ENCODE results near the gene QRICH1.

Gene QRICH1

GRCh38 chr3:49001155-49001554, 92.7 kb downstream of the QRICH1 start:
- Histone ChIP-seq H3K4me1 (ENCODE audit: control insufficient read depth, insufficient read depth, low read length) (peaks cover 4% of the 10 kb centered on the region), H3K9me3 (replicated peaks; ENCODE audit: low read length) (no peaks in the 10 kb centered on the region), H3K27me3 (ENCODE audit: control insufficient read depth, insufficient read depth, low read length) (no peaks in the 10 kb centered on the region), H3K36me3 (ENCODE audit: insufficient read depth, low read length) (peaks cover 5% of the 10 kb centered on the region), H3K4me3 (ENCODE audit: low read length) (no peak overlapping the region), H3K4me2 (ENCODE audit: low read length) (no peak overlapping the region), H3K9ac (ENCODE audit: low read depth, low read length) (no peak overlapping the region)

- no peaks in the 10 kb centered on the region for H3K27me3 ChIP-seq (ENCODE audit: control insufficient read depth, insufficient read depth, low read length)
- no peak overlapping the region for H3K9ac ChIP-seq (ENCODE audit: low read depth, low read length)
- no peaks in the 10 kb centered on the region for H3K4me1 ChIP-seq (ENCODE audit: control insufficient read depth, insufficient read depth, low read length)
- peaks cover 5% of the 10 kb centered on the region for H3K36me3 ChIP-seq (ENCODE audit: insufficient read depth, low read length)
- H3K4me2 ChIP-seq (ENCODE audit: low read length) = no peak overlapping the region
- no peak overlapping the region for H3K4me3 ChIP-seq (ENCODE audit: low read length)
- no peaks in the 10 kb centered on the region for H3K9me3 ChIP-seq (replicated peaks; ENCODE audit: low read length)
These were observed 94.6 kb downstream of the QRICH1 start for GRCh38 chr3:48999085-48999858.

GRCh38 chr3:48997714-48998637, 95.9 kb downstream of the QRICH1 start:
- Histone ChIP-seq H3K36me3 (ENCODE audit: insufficient read depth, low read length) (peaks cover 5% of the 10 kb centered on the region), H3K9ac (ENCODE audit: low read depth, low read length) (no peak overlapping the region), H3K4me2 (ENCODE audit: low read length) (no peak overlapping the region)

GRCh38 chr3:48997102-48997635, 96.7 kb downstream of the QRICH1 start:
- H3K4me3 ChIP-seq (ENCODE audit: low read length) = no peak overlapping the region
- peaks cover 5% of the 10 kb centered on the region for H3K36me3 ChIP-seq (ENCODE audit: insufficient read depth, low read length)
- H3K4me2 ChIP-seq (ENCODE audit: low read length) = no peak overlapping the region
- no peaks in the 10 kb centered on the region for H3K4me1 ChIP-seq (ENCODE audit: control insufficient read depth, insufficient read depth, low read length)
- H3K9me3 ChIP-seq (replicated peaks; ENCODE audit: low read length) = no peaks in the 10 kb centered on the region
- no peaks in the 10 kb centered on the region for H3K27me3 ChIP-seq (ENCODE audit: control insufficient read depth, insufficient read depth, low read length)
- H3K9ac ChIP-seq (ENCODE audit: low read depth, low read length) = no peak overlapping the region

More at GRCh38 chr3:48997714-48998637, 95.9 kb downstream of the QRICH1 start:
- Histone ChIP-seq H3K4me3 (ENCODE audit: low read length) (no peak overlapping the region), H3K9me3 (replicated peaks; ENCODE audit: low read length) (no peaks in the 10 kb centered on the region), H3K27me3 (ENCODE audit: control insufficient read depth, insufficient read depth, low read length) (no peaks in the 10 kb centered on the region), H3K4me1 (ENCODE audit: control insufficient read depth, insufficient read depth, low read length) (no peaks in the 10 kb centered on the region)

- Histone ChIP-seq H3K4me2 (ENCODE audit: low read length) (no peak overlapping the region), H3K27me3 (ENCODE audit: control insufficient read depth, insufficient read depth, low read length) (no peaks in the 10 kb centered on the region), H3K9ac (ENCODE audit: low read depth, low read length) (no peak overlapping the region), H3K4me3 (ENCODE audit: low read length) (no peak overlapping the region), H3K4me1 (ENCODE audit: control insufficient read depth, insufficient read depth, low read length) (peaks cover 3% of the 10 kb centered on the region), H3K36me3 (ENCODE audit: insufficient read depth, low read length) (peaks cover 5% of the 10 kb centered on the region), H3K9me3 (replicated peaks; ENCODE audit: low read length) (no peaks in the 10 kb centered on the region)
These were observed 97.2 kb downstream of the QRICH1 start for GRCh38 chr3:48996640-48997039.

- Histone ChIP-seq H3K36me3 (ENCODE audit: insufficient read depth, low read length) (peaks cover 5% of the 10 kb centered on the region), H3K9me3 (replicated peaks; ENCODE audit: low read length) (no peaks in the 10 kb centered on the region), H3K27me3 (ENCODE audit: control insufficient read depth, insufficient read depth, low read length) (no peaks in the 10 kb centered on the region), H3K4me1 (ENCODE audit: control insufficient read depth, insufficient read depth, low read length) (peaks cover 22% of the 10 kb centered on the region), H3K9ac (ENCODE audit: low read depth, low read length) (no peak overlapping the region), H3K4me2 (ENCODE audit: low read length) (no peak overlapping the region), H3K4me3 (ENCODE audit: low read length) (no peak overlapping the region)
These were observed 100.0 kb downstream of the QRICH1 start for GRCh38 chr3:48993834-48994233.

- Histone ChIP-seq H3K9ac (ENCODE audit: low read depth, low read length) (no peak overlapping the region), H3K4me3 (ENCODE audit: low read length) (peak overlapping the region; percentile 75), H3K4me2 (ENCODE audit: low read length) (peak overlapping the region; percentile 87), H3K9me3 (replicated peaks; ENCODE audit: low read length) (no peaks in the 10 kb centered on the region), H3K36me3 (ENCODE audit: insufficient read depth, low read length) (peaks cover 5% of the 10 kb centered on the region), H3K27me3 (ENCODE audit: control insufficient read depth, insufficient read depth, low read length) (no peaks in the 10 kb centered on the region), H3K4me1 (ENCODE audit: control insufficient read depth, insufficient read depth, low read length) (peaks cover 22% of the 10 kb centered on the region)
These were observed 101.9 kb downstream of the QRICH1 start for GRCh38 chr3:48991851-48992545.

GRCh38 chr3:48990636-48991469, 103.0 kb downstream of the QRICH1 start:
- no peaks in the 10 kb centered on the region for H3K27me3 ChIP-seq (ENCODE audit: control insufficient read depth, insufficient read depth, low read length)
- peak overlapping the region; percentile 75 for H3K4me3 ChIP-seq (ENCODE audit: low read length)
- peak overlapping the region; percentile 87 for H3K4me2 ChIP-seq (ENCODE audit: low read length)
- no peaks in the 10 kb centered on the region for H3K9me3 ChIP-seq (replicated peaks; ENCODE audit: low read length)
- peak overlapping the region; percentile 82 for H3K9ac ChIP-seq (ENCODE audit: low read depth, low read length)
- peaks cover 22% of the 10 kb centered on the region for H3K4me1 ChIP-seq (ENCODE audit: control insufficient read depth, insufficient read depth, low read length)
- H3K36me3 ChIP-seq (ENCODE audit: insufficient read depth, low read length) = no peaks in the 10 kb centered on the region

- Histone ChIP-seq H3K9me3 (replicated peaks; ENCODE audit: low read length) (no peaks in the 10 kb centered on the region), H3K4me2 (ENCODE audit: low read length) (peak within 1 kb of the TSS; percentile 87), H3K4me1 (ENCODE audit: control insufficient read depth, insufficient read depth, low read length) (peaks cover 22% of the 10 kb centered on the region), H3K36me3 (ENCODE audit: insufficient read depth, low read length) (peaks cover 3% of the 10 kb centered on the region), H3K9ac (ENCODE audit: low read depth, low read length) (peak within 1 kb of the TSS; percentile 82), H3K27me3 (ENCODE audit: control insufficient read depth, insufficient read depth, low read length) (no peaks in the 10 kb centered on the region), H3K4me3 (ENCODE audit: low read length) (peak within 1 kb of the TSS; percentile 75)
These were observed 103.9 kb downstream of the QRICH1 start, which contains the start of gene P4HTM for GRCh38 chr3:48989796-48990635. Gene P4HTM (plus strand): TSS chr3:48990241. CDS start chr3:48990257, 16 bp downstream.
